Activated T-helper 2 cell treated with anti-CD3 and anti-CD28 coated beads, Interferon-gamma antibody, Interleukin-2, Interleukin-4, amounts not matched to agents 10 μg/mL and 5 μg/mL and 100 μg/mL, durations not matched to agents 14 hours and 24 hours and 36 hours (primary cell): Measurements from ENCODE around the gene RAB44. TPM values are rescaled to one million over a fixed set of nuclear protein-coding genes. Genes with fewer than 3 reads are reported as not detected.
"Not testable (repeated sequence)": the region's sequence is repeated elsewhere in the genome, so short reads cannot be mapped to it uniquely, and the experiment has no call there.

Experiments
- DNase-seq: peaks from one replicate; pipeline ENCODE4 v3.0.0; 2021; ENCODE audit warnings: low spot score
- H3K27ac Mint-ChIP-seq: one replicate; pipeline ENCODE4 v1.8.0; 2021; ENCODE audit warnings: mixed read lengths
- H3K27me3 Mint-ChIP-seq: one replicate; pipeline ENCODE4 v1.8.0; 2021; ENCODE audit warnings: low read depth, mixed read lengths
- H3K36me3 Mint-ChIP-seq: one replicate; pipeline ENCODE4 v1.8.0; 2021; ENCODE audit warnings: low read depth, mixed read lengths
- H3K4me1 Mint-ChIP-seq: one replicate; pipeline ENCODE4 v1.8.0; 2021; ENCODE audit warnings: low read depth, mixed read lengths
- H3K4me3 Mint-ChIP-seq: one replicate; pipeline ENCODE4 v1.8.0; 2021; ENCODE audit warnings: low read depth, mild to moderate bottlenecking, moderate library complexity, mixed read lengths
- H3K9me3 Mint-ChIP-seq: one replicate; pipeline ENCODE4 v1.8.0; 2021; ENCODE audit warnings: mixed read lengths
- intact Hi-C: fragments of 100-400 bp; cut with micrococcal nuclease; formaldehyde crosslinking; loops from one replicate; pipeline ENCODE4 v1.15.1; 2023
- total RNA-seq: library from RNA; stranded (reverse); gene quantifications from 2 replicates; pipeline ENCODE4 v1.2.3, GENCODE V29; 2022

Gene RAB44
- total RNA-seq, 1 donor from 2014 or later, result not detected

DNA sequence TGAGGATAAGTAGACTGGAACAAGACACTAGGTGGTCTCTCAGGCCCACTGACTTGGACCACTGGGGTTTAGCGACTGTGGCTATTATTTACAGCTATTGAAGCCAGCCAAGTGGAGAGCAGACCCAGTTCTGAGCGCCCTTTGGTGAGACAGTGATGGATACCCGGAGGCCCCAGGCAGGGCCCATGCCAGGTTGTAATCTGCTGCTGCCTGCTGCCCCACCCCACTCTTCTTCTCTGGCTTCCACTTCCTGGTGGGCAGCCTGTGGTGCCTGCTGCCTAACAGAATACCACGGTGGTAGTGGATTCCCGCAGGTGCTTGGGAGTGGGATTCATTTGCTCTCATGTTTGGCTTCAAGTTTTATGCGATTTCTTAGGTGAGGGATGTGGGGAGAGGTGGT lies 570 bp downstream of the RAB44 start:
- DNase-seq, result no peak
- intact Hi-C loops, result loop anchor here (5.0 kb wide), 1 partner anchor 214 kb away; no protein-coding TSS in a partner anchor
- H3K36me3 Mint-ChIP-seq, result no peaks in the 10 kb centered on the region
- H3K4me1 Mint-ChIP-seq, result peaks cover 28% of the 10 kb centered on the region
- H3K9me3 Mint-ChIP-seq, result peaks cover 4% of the 10 kb centered on the region
- H3K4me3 Mint-ChIP-seq, result no peak overlapping the region
- peaks cover 11% of the 10 kb centered on the region for H3K27me3 Mint-ChIP-seq
- no peak overlapping the region for H3K27ac Mint-ChIP-seq

DNA sequence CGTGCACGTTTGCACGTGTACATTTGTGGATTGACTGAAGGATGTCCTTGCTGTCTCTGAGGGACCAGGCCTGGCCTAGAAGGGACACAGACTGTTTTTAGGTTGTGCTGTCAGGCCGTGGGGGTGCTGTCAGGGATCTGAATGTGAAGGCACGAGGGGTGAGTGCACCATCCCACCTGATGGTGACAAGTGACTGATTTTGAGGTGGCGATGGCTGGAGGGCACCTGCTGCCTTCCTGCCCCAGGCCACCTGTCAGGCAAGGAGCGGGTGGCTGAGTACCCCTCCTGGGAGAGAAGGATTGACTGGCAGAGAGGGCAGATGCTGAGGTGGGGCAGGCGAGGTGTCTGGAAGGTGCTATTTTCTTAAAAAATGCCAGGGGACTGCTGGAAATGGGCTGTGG lies 1.2 kb downstream of the RAB44 start:
- no peak for DNase-seq
- Mint-ChIP-seq H3K4me1 (peaks cover 24% of the 10 kb centered on the region), H3K9me3 (peaks cover 4% of the 10 kb centered on the region), H3K4me3 (no peak overlapping the region), H3K36me3 (no peaks in the 10 kb centered on the region), H3K27ac (no peak overlapping the region), H3K27me3 (peaks cover 18% of the 10 kb centered on the region)
- intact Hi-C loops, result loop anchor here (5.0 kb wide), 1 partner anchor 213 kb away; no protein-coding TSS in a partner anchor

DNA sequence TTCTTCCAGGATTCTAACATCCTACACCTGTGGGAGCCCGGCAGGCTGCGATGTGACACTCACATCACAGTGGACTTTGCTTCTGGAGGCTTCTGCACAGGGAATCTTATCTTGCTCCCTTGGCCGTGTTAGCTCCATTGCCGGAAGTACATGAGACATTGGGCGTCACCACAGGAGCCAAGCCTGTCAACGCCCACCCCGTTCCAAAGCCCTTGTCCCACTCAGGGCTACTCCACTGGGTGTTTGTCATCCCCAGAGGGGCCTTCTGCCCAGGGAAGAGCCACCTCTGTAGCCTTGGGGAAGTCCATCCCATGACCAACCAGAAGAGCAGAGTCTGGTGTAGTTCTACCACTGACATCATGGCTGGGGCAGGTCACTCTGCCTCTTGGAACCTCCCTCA lies 1.7 kb downstream of the RAB44 start:
- Mint-ChIP-seq H3K4me3 (no peak overlapping the region), H3K9me3 (peaks cover 4% of the 10 kb centered on the region), H3K27me3 (peaks cover 18% of the 10 kb centered on the region), H3K27ac (no peak overlapping the region), H3K4me1 (peaks cover 24% of the 10 kb centered on the region), H3K36me3 (no peaks in the 10 kb centered on the region)
- intact Hi-C loops, result loop anchor here (5.0 kb wide), 1 partner anchor 213 kb away; no protein-coding TSS in a partner anchor
- DNase-seq, result no peak

DNA sequence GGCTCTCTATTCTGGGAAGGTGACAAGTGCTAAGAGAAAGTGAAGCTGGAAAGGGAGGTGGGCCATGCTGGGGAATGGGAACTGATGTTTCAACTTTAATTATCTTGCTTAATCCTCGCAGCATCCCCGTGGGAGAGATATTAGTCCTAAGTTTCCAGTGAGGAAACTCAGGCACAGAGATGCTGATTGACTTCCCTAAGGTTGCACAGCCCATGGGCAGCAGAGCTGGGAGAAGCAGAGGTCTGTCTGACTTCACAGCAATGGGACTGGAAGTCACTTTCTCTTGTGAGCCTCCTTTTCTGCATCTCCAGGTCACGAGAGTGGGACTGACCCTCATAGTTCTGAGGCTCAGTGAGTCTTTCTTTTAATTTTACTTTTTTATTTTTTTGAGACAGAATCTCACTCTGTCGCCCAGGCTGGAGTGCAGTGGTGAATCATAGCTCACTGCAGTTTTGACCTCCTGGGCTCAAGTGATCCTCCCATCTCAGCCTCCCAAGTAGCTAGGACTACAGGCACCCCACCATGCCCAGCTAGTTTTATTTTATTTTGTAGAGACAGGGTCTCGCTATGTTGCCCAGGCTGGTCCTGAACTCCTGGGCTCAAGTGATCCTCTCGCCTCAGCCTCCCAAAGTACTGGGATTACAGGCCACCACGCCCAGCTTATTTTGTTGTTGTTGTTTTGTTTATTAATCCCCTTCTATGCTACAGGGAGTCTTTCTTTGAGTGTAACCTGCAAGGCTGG lies 2.6 kb downstream of the RAB44 start:
- Mint-ChIP-seq H3K27me3 (peaks cover 18% of the 10 kb centered on the region), H3K4me3 (no peak overlapping the region), H3K36me3 (no peaks in the 10 kb centered on the region), H3K27ac (no peak overlapping the region), H3K9me3 (peaks cover 2% of the 10 kb centered on the region), H3K4me1 (peaks cover 18% of the 10 kb centered on the region)
- intact Hi-C loops, result no loop called here
- DNase-seq, result no peak

DNA sequence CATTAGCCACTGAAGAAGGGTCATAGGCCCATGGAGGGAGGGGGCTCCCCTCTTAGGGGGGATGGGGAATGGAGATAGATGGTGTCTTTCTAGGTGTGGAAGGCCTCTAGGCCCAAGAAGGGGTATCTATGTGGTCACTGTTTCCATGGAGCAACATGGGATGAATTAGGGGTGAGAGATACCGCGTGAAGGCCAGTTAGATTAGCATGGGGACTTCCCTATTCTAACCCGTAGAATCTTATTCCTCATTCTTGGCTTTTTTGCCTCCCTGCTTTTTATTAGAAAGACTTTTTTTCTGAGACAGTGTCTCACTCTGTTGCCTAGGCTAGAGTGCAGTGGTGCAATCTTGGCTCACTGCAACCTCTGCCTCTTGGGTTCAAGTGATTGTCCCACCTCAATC lies 3.2 kb downstream of the RAB44 start:
- no peaks in the 10 kb centered on the region for H3K9me3 Mint-ChIP-seq

DNA sequence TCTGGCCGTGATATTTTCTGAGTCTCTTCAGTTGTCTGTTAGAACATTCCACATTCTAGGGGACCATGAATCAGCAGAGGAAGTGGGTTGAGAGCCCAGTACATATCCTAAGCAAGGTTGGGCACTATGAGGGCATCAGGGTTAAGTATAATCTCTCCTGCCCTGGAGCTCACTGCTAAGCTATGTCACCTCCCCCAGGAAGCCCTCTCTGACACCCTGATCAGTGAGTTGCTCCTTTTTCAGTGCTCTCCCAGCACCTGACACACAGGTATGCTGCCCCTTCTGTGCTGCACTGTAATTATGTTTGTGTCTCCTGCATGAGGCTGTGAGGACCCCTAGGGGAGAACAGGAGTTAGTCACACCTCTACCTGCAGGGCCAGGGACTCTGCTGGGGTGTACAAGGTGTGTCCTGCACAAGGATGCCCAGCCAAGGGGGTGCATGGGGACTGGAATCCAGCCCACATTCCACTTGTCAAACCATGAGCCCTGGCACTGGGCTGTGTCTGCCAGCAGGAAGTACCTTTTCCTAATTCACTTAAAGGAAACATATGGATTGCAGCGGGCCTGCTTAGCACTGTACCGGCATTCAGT lies 3.9 kb downstream of the RAB44 start:
- Mint-ChIP-seq H3K27me3 (peaks cover 18% of the 10 kb centered on the region), H3K27ac (no peak overlapping the region), H3K36me3 (no peaks in the 10 kb centered on the region), H3K9me3 (no peaks in the 10 kb centered on the region), H3K4me3 (no peak overlapping the region), H3K4me1 (peaks cover 12% of the 10 kb centered on the region)
- DNase-seq, result no peak
- intact Hi-C loops, result no loop called here

More for the DNA sequence above, 3.2 kb downstream of the RAB44 start:
- Mint-ChIP-seq H3K4me3 (no peak overlapping the region), H3K4me1 (peaks cover 15% of the 10 kb centered on the region), H3K36me3 (no peaks in the 10 kb centered on the region), H3K27me3 (peaks cover 18% of the 10 kb centered on the region), H3K27ac (no peak overlapping the region)
- no peak for DNase-seq
- intact Hi-C loops, result no loop called here

DNA sequence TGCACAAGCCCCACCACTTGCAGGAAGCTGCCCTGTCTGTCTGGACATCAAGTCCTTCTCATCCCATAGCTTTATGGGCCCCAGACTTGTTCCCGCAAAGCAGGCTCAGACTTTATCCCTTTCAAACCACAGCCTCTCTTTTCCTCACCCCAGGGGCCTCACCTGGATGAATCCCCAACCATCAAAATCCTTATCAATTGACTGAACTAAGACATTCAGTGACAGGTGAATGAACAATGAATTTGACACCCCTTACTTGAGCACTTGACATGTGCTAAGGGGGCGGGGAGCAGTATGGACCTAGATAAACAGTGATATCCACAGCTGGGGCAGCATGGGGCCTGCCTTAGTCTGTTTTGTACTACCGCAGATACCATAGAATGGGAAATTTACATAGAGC lies 5.0 kb downstream of the RAB44 start:
- no peak overlapping the region for H3K27ac Mint-ChIP-seq
- DNase-seq, result no peak
- H3K27me3 Mint-ChIP-seq, result peaks cover 18% of the 10 kb centered on the region
- intact Hi-C loops, result no loop called here
- peaks cover 6% of the 10 kb centered on the region for H3K4me1 Mint-ChIP-seq
- no peaks in the 10 kb centered on the region for H3K9me3 Mint-ChIP-seq
- H3K36me3 Mint-ChIP-seq, result no peaks in the 10 kb centered on the region
- no peak overlapping the region for H3K4me3 Mint-ChIP-seq

DNA sequence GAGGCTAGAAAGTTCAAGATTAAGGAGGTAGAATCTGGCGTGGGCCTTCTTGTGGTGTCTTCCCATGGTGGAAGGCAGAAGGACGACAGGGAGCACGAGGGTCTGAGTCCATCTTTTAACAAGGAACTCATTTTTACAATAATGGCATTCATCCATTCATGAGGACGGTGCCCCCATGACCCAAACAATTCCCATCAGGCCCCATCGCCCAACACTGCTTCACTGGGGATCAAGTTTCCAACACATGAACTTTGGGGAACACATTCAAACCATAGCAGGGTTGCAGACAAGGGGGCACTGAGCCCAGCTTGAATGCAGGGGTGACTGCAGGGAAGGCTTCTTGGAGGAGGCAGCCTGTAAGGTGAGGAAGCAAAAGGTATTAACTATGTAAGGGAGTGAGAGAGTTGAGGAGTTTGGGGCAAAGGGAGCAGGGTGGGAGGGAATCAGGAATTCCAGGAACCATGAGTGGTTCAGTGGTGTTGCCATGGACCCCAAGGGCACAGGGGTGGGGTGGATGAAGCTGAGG lies 5.5 kb downstream of the RAB44 start:
- Mint-ChIP-seq H3K27ac (no peak overlapping the region), H3K36me3 (no peaks in the 10 kb centered on the region)
- intact Hi-C loops, result no loop called here

DNA sequence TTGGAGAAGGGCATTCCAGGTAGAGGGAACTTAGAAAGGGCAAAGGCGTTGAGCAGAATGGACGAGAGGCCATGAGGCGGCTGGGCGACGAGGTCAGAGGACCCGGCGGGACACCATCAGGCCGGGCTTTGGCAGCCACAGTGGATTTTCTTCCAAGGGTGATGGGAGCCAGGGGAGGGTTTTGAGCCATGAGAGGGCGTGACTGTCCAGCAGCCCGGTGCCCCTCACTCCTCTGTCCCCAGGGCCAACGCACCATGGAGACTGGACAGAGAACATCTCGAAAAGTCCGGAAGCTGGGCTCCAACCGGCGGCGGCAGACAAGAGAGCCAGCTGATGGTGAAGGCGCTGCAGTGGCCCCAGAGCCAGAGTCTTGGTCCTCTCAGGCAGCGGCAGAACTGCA lies 6.4 kb downstream of the RAB44 start:
- H3K36me3 Mint-ChIP-seq, result no peaks in the 10 kb centered on the region
- peaks cover 6% of the 10 kb centered on the region for H3K4me1 Mint-ChIP-seq
- H3K27ac Mint-ChIP-seq, result no peak overlapping the region
- intact Hi-C loops, result no loop called here
- H3K27me3 Mint-ChIP-seq, result peaks cover 13% of the 10 kb centered on the region
- DNase-seq, result no peak
- no peaks in the 10 kb centered on the region for H3K9me3 Mint-ChIP-seq
- H3K4me3 Mint-ChIP-seq, result no peak overlapping the region

More for the DNA sequence above, 5.5 kb downstream of the RAB44 start:
- Mint-ChIP-seq H3K27me3 (peaks cover 18% of the 10 kb centered on the region), H3K4me1 (peaks cover 6% of the 10 kb centered on the region), H3K9me3 (no peaks in the 10 kb centered on the region), H3K4me3 (no peak overlapping the region)
- DNase-seq, result no peak

DNA sequence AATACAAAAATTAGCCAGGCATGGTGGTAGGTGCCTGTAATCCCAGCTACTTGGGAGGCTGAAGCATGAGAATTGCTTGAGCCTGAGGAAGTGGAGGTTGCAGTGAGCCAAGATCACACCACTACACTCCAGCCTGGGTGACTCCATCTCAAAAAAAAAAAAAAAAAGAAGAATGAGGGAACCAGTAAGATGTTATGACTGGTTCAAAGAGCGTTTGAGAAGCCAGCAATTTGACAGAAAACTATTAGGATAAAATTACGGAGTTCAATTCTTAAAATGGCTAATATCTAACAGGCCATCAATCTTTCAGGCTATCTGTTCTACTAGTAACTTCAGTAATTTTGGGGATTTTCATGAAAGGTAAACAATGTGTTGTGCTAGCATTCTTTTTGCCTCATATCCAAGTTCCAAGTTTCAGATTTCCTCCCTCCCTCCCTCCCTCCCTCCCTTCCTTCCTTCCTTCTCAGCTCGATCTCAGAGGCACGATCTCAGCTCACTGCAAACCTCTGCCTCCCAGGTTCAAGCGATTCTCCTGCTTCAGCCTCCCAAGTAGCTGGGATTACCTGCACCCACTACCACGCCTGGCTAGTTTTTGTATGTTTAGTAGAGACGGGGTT lies 7.4 kb downstream of the RAB44 start:
- H3K36me3 Mint-ChIP-seq, H3K9me3 Mint-ChIP-seq, H3K27ac Mint-ChIP-seq, H3K4me1 Mint-ChIP-seq, DNase-seq, H3K4me3 Mint-ChIP-seq, intact Hi-C loops: not testable (repeated sequence)
- peaks cover 15% of the 10 kb centered on the region for H3K27me3 Mint-ChIP-seq

DNA sequence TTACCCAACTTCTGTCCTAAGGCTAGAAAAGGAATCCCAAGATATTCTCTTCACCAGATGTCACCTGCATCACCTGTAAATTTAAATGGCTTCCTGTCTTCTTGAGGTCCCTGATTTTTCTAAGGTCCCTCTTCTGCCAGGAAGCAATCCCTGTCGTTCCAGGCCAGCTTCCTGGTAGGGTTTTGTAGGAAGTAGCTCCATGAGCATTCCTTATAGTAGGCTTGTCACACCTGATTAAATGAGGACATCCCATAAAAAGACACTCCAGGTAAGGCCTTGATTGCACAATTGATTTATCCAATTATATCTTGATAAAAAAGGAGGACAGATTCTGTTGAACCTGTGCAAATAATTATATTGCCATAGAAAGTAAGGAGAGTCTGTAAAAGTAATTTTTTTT lies 8.7 kb downstream of the RAB44 start:
- Mint-ChIP-seq H3K36me3 (no peaks in the 10 kb centered on the region), H3K27me3 (peaks cover 16% of the 10 kb centered on the region), H3K4me1 (peaks cover 2% of the 10 kb centered on the region), H3K9me3 (no peaks in the 10 kb centered on the region), H3K27ac (no peak overlapping the region), H3K4me3 (no peak overlapping the region)
- intact Hi-C loops, result no loop called here
- no peak for DNase-seq

DNA sequence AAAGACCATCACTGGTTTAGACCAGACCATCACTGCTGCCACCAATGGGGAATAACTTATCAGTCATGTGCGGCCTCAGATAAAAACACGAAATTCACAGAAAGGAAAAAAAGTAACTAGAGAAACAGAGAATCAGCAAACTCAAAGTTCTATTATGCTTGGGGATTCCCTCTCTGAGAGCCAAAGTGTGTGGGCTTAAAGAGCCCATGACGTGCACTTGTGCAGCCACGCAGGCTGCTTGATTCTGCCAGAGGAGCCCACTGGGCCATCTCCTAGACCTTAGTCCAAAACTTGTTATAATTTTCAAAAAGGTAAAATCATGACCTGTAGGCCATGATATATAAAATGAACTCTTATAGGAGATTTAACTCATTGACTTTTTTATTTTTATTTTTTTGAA lies 15.2 kb downstream of the RAB44 start:
- no peak overlapping the region for H3K27ac Mint-ChIP-seq
- H3K4me1 Mint-ChIP-seq, result no peaks in the 10 kb centered on the region
- H3K27me3 Mint-ChIP-seq, result peaks cover 3% of the 10 kb centered on the region
- DNase-seq, result no peak
- H3K9me3 Mint-ChIP-seq, result no peaks in the 10 kb centered on the region
- no peak overlapping the region for H3K4me3 Mint-ChIP-seq
- intact Hi-C loops, result no loop called here
- H3K36me3 Mint-ChIP-seq, result no peaks in the 10 kb centered on the region

DNA sequence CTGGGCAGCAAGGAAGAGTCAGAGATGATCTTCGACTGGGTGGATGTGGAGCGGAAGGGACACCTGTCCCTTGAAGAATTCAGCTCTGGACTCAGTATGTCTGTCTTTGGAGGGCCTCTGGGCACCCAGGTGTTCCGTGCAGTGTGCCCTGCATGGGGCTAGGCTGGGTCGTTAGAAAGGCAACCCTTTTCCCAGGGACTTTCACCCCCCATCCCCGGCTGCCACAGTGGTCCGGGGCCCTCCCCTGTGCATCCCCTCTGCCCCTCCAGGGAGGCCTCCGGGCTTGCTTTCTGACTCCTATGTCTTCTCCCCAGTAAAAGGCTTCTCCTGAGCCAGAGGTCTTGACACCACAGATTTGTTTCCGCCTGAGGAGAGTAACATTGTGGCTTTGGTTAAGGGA lies 16.2 kb downstream of the RAB44 start:
- Mint-ChIP-seq H3K4me3 (no peak overlapping the region), H3K9me3 (no peaks in the 10 kb centered on the region), H3K27ac (no peak overlapping the region), H3K36me3 (no peaks in the 10 kb centered on the region), H3K27me3 (peaks cover 3% of the 10 kb centered on the region), H3K4me1 (no peaks in the 10 kb centered on the region)
- intact Hi-C loops, result no loop called here
- no peak for DNase-seq
